Stimulated activated CD8-positive, alpha-beta memory T cell treated with anti-CD3 and anti-CD28 coated beads, Interleukin-2, amount 100 ng/mL, for 48 hours (primary cell): ENCODE measurements around the gene PPP1R12B.
"Not testable (repeated sequence)": the region's sequence is repeated elsewhere in the genome, so short reads cannot be mapped to it uniquely, and the experiment has no call there.

Experiments
- DNase-seq, 2 donors: peaks; one replicate each; pipeline ENCODE4 v3.0.0-alpha.2; 2020; ENCODE audit warnings: low read depth in 2 of 2

The PPP1R12B gene

DNA sequence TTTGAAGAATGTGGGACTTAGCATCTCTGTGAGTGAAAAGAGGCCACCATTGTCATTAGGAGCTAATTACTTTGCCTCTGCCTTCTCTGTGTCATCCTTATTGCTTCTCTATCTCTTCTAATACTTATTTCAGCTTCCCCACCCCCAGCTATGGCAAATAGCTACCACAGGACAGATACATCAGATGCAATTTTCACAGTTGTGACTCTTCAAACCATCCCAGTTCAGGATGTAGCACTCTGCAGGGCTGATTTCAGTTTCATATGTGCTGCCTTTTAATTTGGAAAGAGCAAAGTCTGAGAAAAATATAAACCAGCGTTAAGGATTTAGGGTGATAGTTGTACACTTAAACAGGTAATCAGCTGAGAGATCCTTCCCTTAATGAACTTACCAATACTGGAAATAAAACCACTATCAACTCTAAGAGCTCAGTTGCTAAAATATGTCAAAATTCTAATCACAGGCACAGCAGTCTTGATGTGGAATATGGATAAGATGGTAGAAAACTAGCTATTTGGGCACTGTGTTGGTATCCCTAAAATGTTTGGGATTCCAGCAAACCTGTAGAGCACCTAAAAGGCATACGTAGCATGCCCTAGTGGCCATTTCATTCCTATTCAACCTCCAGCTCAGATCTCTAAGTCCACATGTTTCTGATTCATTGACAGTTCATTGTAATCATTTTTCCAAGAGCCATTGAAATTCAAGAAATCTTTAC, 213.4 kb downstream of the PPP1R12B start:
- DNase-seq: no peak

DNA sequence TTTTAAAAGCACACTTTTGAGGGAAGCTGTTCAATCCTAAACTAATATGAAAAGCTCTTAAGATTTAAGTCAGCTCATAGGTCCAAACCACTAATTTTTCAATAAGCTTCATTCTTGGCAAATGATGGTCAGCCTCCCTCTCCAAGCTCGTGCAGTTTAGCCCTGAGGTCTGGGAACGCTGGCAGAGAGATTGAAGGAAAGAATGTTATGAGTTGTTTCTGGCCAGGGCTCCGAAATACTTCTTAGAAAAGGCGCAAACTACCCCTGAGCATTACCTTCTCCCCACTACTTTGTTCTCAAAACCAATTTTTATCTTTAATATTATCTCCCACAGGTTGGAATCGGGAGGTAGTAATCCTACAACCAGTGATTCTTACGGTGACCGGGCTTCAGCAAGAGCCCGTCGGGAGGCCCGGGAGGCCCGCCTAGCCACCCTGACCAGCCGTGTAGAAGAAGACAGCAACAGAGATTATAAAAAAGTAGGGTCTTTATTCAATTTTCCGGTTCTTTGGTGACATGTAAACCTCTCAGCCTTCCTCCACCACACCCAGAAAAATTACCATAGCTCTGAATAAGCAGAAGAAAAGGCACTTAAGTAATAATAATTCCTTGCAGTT, 214.1 kb downstream of the PPP1R12B start:
- DNase-seq: no peak

DNA sequence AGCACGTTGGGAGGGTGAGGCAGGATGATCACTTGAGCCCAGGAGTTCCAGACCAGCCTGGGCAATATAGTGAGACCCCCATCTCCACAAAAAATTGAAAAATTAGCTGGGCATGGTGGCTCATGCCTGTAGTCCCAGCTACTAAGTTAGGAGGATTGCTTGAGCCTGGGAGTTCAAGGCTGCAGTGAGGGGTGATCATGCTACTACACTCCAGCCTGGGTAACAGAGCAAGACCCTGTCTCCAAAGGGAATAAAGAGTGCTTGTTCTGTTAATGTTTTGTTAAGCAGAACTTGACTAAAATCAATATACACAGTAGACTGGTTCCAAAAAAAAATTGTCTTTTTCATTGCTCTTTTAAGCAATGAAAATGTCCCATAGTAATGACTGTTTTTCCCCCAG, 215.3 kb downstream of the PPP1R12B start:
- DNase-seq: no peak

DNA sequence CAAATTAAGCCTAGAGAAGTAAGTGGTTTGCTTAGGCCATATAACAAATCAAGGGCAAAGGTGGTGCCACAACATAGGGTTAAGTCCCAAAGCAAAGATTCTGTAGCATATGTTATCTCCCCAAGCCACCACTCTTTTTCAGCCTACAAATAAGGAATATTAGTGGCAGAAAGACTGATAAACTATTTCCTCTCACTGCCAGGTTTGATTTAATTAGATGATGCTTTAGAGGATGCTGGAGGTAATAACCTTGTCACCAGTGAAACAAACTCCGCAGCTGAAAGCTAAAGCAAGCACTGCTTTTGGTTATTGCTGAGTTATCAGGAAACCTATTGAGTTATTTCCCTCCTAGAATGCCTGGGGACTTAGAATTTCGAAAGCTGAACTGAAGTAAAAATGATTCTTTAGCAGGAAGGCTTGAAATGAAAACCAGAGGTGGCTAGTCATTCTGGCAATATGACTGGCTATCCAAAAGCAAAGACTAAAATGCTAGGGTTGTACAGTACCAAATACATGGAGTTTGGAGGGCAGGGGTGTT, 216.5 kb downstream of the PPP1R12B start:
- DNase-seq: no peak

DNA sequence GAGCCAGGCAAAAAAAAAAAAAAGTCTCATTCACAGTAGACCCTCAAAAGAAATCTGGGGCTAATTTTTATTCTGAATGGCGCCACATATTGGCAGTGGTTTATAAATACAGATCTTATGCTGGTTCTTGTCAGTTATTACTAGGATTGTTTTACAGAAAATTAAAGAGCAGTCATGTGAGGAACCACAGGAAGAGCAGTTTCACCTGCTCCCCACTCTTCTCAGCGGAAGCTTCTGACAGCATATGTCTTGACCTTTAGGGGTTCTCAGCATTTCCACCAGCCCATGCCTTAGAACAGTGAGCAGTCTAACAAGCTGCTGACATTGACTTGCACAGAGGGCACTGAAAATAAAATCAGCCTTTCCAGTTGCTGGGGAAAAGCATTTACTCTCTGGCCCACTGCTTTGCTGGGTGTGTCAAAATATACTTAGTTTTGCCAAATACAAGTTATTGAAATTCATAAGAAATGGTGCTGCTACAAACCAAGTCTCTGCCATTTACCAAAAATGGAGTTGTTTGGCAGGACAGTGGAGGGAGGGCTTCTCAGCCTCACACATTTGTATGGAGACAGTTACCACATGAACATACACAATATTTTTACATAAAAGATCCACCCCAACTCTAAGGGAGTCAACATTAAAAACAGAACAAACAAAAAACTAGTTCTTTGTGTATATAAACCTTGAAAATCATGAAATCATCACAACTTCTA, 217.5 kb downstream of the PPP1R12B start:
- DNase-seq: no peak

DNA sequence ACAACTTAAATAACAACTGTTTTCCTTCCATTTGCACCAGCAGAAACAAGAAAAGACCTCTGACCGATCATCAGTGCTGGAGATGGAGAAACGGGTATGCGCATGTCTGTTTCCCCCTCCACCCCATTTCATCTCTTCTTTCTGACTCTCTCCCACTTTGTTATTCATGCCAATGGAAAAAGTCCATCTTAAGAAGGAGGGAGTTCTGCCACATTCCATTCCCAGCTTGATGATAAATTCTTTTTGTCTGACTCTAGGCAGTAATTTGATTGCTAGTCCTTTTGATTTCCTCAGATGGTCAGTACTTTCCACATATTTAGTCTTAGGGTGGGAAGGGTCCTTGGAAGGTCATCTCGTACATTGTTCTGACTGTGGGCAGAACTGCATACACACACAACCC, 219.2 kb downstream of the PPP1R12B start:
- DNase-seq: no peak

DNA sequence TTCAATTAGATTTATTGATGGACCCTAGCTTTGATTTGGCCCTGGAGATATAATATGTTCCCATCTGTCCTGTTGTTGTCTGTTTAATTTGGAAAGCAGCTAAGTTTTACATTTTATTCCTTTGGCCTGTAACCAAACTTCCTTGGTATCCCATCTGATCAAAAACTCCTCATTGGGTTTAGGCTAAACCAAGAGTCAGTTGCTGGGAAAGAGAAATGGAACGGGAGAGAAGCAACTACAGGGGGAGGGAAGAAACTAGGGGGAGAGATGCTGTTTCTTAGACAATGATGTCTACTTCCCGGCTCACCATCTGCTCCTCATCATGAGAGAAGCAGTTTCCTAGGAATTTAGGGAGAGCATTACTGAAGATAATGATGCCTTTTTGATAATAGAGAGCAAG, 219.9 kb downstream of the PPP1R12B start:
- DNase-seq: no peak

DNA sequence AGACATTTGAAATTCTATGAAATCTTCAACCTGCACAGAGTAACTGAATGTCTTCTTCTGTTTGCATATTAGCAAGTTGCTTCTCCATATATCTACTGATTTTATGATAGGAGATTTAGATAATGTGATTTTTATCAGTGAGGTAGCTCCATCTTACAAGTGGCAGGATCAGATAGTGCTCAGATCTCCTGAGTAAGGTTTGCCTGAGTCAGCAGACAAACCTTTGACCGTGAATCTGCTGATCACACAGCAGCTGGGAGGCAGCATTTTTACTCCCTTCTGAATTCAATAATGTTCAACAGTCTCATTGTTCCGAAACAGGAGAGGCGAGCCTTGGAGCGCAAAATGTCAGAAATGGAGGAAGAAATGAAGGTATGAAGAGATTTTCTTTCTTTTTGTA, 220.3 kb downstream of the PPP1R12B start:
- no peak for DNase-seq

DNA sequence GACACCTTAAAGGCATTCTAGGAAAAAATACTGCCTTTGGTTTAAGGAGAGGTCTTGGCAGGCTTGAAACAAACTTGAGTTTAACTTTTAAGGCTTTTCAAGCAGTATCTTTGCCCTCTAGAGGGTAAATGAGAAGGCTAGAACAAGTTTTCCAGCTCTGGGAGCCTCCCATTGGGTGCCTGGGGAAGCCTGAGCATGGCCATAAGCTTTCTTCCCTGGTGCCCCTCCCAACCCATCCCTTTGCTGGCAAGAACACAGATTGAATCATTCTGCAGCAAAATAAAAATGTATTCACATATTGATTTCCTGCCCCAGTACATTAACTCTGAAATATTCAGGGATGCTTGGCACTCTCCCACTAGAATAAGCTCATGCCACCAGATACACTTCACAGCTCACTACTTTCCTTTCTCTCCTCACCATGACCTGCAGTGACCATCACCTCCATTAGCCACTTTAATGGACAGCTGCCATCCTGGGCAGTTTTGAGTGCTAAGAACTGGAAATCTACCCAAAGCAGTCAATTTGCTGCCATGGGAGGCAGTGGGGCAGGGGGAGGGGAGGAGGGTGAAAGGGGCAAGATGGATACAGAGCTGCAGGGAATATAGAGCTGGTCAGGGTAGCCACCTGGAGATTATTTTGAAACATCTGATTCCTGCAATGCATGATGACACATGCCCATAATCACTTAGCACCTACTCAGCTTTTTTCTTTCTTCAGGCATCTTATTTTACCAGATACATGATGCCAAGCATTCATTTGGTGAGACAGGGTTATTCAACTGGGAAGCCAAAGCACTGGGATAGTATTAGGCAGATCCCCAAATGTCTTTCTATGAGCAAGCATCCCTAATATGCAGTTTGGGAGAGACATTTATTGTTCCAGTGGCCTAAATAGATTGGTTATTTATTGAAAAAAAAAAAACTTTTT, 221.2 kb downstream of the PPP1R12B start:
- no peak for DNase-seq

DNA sequence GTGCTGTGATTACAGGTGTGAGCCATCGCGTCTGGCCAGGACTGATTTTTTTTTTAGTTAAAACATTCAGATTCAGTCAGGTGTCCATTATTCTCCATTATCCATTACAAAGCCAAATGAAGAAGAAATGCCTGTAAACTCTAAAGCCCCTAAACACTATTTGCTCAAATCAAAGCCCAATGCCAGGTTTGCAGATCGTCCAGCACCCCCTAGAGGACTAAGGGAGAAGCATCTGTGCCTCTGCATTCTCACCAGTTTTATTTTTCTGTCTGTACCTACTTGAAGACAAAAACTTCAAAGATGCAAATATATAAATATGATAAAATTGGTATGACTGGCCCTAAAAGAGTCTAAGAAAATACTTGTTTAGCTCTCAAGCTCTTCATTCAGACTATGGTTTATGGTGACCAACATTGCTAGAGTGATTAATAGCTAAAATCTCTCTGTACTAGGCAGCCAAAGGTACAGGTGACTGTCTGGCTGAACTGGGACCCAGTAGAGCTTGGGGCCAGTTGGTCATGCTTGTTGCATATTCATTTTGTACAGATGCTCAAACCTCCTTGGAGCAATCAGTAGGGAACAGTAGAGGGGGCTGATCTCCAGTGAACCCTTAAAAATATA, 223.3 kb downstream of the PPP1R12B start:
- DNase-seq: no peak

DNA sequence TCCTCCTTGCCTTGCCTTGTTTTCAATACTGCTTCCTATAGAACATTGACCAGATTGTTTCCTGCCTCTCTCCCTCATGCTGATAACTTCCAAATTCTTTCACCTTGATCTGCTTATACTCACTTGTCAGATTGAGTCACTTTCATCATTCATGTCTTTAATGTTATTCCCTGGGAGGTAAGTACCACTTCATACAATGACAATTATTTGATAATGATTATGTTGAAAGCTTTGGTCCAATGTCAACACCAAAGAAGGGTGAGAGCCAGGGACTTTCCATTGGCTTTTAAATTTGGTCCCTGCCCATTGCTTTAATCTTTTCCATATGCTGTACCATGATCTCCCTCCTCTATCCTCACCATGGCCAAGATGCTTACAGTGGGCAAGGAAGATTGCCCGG, 224.4 kb downstream of the PPP1R12B start:
- no peak for DNase-seq

DNA sequence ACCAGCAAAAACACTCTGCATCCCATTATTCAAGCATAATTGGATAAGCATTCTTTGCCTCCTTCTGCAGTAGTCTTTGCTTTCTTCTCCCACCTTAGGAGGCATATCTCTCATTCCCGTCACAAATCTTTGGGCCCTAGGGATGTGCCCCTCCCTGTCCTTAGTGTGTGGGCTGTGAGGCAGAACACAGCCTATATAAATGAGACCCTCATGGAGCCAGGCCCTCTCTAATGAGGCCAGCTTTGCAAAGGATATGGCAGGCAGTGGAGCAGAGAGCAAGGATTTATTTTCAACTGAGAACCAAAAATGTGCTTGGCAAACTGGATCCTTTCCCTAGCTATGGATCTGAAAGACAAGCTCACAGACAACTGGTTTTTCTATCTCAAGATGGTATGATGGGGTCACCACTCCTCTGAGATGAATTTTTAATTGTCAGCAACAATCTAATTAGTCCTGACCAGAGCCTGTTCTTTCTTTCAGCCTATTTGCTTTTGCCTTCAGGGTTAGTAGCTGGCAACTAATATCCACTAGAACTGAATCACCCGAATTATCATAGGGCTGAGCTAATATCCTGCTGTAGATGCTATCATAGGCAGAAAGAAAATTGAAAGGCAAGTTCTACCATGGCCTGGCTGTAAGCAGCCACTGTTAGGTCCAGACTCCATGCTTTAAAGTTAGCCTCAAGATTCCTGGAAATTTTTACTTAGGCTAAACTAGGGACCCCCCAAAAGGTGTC, 227.6 kb downstream of the PPP1R12B start:
- no peak for DNase-seq

DNA sequence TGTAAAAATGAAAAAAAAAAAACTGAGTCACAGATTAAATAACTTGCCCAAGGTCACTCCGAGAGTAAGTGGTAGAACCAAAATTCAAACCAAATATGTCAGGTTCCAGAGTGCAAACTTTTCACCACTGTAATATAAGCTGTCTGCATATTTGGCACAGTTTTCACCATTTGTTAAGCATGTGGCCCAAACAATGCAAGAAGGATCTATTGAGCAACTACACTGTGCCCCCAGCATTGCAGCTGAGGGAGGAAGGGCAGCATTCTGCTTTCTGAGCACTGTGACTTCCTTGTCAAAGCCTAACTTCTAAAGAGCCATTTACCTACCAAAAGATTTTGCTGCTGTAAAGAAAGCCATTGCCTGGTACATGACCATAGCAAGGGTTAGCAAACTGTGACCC, 228.3 kb downstream of the PPP1R12B start:
- no peak for DNase-seq

DNA sequence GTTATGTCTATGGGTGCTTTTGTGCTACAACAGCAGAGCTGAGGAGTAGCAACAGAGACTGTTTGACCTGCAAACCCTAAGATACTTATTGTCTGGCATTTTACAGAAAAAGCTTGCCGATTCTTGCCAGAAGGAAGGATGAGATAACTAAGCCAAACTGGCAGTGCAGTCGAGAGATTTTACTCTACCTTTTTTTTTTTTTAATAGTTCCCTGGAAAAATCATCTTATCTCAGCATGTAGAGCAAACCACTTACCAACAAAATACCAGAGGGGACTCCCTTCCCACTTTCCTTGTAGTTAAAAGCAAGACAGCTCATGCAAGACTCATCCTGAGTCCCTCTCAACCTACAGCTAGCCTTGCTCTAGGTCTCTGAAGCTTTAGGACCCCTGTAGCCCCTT, 228.9 kb downstream of the PPP1R12B start:
- no peak for DNase-seq

DNA sequence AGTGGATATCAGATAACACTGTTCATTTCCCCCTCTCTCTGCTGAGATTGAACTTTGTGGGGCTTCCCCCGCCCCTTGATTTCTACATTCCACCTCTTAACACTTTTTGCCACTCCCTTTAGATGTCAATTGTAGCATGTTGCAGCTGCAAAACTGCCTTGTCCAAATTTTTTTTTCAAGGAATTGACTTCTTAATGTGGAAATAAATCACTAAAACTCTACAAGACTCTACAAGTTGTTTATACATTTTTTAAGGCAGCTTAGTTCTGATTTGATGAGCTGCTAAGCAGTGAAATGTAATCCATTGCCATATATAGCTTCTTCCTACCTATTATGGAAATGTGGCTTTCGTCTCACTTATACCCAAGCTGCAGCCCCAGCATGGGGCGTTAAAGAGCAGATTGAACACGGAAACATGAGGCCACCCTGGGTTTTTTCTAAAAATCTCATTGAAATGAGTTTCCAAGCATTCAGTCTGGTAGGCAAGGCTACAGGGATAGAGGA, 229.6 kb downstream of the PPP1R12B start:
- no peak for DNase-seq

DNA sequence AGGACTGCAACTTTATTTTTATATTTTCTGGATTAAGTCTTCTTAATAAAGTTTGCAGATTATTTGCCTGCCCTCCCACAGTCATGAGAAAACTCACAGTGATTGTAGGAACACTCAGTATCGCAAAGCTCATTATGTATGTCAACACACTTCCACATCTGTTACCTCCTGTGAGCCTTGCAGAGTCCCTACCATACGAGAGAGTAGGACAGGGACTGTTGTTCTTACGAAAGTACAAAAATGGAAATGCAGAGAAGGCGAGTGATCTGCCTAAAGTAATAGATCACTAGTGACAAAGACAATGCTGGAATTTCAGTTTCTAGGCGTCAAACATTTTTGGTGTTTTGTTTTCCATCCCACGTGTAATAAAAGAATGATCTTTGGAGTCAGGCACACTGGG, 230.1 kb downstream of the PPP1R12B start:
- DNase-seq: no peak

DNA sequence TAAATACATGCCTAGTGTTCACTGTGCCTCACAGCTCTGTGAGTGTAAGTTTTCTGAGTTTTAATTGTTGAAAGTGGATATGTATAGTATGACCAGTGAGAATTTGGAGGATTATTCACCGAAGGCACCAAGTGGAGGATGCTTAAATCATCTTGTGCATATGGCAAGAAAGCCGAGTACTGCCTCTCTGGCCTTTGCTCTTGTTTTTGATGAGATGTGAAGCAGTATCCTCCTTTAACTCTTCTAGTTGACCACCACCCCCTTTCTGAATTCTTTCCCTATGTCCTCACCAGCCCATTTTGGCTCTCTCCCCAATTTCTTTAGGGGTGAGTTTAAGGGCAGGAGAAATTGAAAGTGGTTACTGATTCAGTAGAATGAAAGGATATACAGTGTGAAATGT, 231.3 kb downstream of the PPP1R12B start:
- no peak for DNase-seq

DNA sequence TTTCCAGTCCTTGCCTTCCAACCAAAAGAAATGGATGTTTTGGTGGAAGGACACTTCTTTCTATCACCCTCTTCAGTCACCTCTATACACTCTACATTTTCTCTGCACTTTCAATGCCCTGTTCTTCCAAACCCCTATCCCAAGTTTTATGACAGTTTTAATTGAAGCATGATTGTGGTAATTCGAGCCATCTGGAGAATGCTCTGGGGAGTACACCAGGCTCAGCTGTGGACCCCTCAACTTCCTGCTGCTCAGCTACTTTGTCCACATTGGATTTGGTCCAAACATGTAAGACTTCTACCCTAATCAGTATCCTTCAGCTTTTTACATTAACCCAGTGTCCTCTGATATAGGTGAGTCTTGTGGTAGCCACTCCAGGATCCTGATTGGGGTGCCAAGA, 232.1 kb downstream of the PPP1R12B start:
- no peak for DNase-seq

DNA sequence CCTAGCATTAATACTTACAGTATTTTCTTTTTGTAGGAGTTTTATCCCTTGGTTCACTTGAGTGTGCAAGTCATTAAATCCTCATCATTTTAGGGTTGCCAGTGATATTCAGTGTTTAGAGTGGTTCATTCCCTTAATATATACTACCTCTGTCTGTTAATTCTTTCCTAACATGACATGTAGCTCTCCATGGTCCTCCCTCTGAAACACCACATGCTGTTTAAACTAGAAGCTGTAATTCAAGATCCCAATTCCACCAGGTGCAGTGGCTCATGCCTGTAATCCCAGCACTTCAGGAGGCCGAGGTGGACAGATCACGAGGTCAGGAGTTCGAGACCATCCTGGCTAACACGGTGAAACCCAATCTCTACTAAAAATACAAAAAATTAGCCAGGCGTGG, 233.9 kb downstream of the PPP1R12B start:
- not testable (repeated sequence) for DNase-seq
